ENCODE measurements around the gene ZP2.

The ZP2 gene

DNA sequence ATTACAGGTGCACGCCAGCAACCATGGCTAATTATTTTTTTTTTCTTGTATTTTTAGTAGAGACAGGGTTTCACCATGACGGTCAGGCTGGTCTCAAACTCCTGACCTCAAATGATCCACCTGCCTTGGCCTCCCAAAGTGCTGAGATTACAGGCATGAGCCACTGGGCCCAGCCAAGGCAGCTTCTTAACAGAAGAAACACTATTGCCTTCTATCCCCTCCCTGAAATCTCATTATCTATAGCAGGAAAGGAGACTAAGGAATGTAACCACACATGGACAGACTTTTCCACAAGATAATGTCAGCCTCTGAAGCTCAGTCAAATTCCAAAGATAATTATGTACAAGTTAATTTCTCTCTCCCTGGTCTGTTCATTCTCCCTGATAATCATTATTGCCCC is 5.7 kb upstream of the ZP2 start:
- ChIA-PET POLR2A (no interaction called here), CTCF (interaction anchor here (0.9 kb wide), 1 partner anchor 58 kb away, joined by 3 read pairs; no protein-coding TSS in a partner anchor)
- Histone ChIP-seq H3K27ac (ENCODE audit: extremely low read depth, low read depth, low read length) (no peak overlapping the region), H3K36me3 (ENCODE audit: control insufficient read depth in 2 of 2, insufficient read depth in 1 of 2, low read length in 2 of 2) (no peaks in the 10 kb centered on the region), H3K9me3 (ENCODE audit: control insufficient read depth, insufficient read depth, low read depth, low read length) (no peaks in the 10 kb centered on the region), H3K4me3 (ENCODE audit: low read depth, low read length) (no peak overlapping the region), H3K4me1 (ENCODE audit: control insufficient read depth, insufficient read depth, low read length) (no peaks in the 10 kb centered on the region)
- TF ChIP-seq ZNF596 (tag by site-specific recombination; IDR thresholded peaks at IDR 0.05) (no peak), KLF7 (tag by site-specific recombination; IDR thresholded peaks at IDR 0.05; ENCODE audit: borderline replicate concordance) (no peak), ZNF274 (IDR thresholded peaks at IDR 0.05; ENCODE audit: low read length) (no peak), ZNF274 (tag by site-specific recombination; IDR thresholded peaks at IDR 0.05; ENCODE audit: borderline replicate concordance) (no peak), YY2 (tag by site-specific recombination; IDR thresholded peaks at IDR 0.05) (no peak), ZNF585B (tag by site-specific recombination; IDR thresholded peaks at IDR 0.05) (no peak), KLF16 (tag by site-specific recombination; IDR thresholded peaks at IDR 0.05) (no peak), ZNF654 (tag by site-specific recombination; IDR thresholded peaks at IDR 0.05; ENCODE audit: low read depth) (no peak), MEIS1 (CRISPR knock-in tag; IDR thresholded peaks at IDR 0.05; ENCODE audit: borderline replicate concordance) (no peak), ZNF19 (tag by site-specific recombination; IDR thresholded peaks at IDR 0.05; ENCODE audit: low read depth) (no peak), ZNF266 (tag by site-specific recombination; IDR thresholded peaks at IDR 0.05; ENCODE audit: low read depth) (no peak), ZNF366 (tag by site-specific recombination; conservative IDR thresholded peaks at IDR 0.05) (no peak), ZBTB1 (tag by site-specific recombination; IDR thresholded peaks at IDR 0.05) (no peak), ZSCAN16 (tag by site-specific recombination; IDR thresholded peaks at IDR 0.05) (no peak), SP7 (tag by site-specific recombination; IDR thresholded peaks at IDR 0.05) (no peak), ZNF112 (tag by site-specific recombination; IDR thresholded peaks at IDR 0.05) (no peak), BCL11A (tag by site-specific recombination; IDR thresholded peaks at IDR 0.05; ENCODE audit: low read depth) (no peak)
- TF ChIP-seq, protein P1, sequence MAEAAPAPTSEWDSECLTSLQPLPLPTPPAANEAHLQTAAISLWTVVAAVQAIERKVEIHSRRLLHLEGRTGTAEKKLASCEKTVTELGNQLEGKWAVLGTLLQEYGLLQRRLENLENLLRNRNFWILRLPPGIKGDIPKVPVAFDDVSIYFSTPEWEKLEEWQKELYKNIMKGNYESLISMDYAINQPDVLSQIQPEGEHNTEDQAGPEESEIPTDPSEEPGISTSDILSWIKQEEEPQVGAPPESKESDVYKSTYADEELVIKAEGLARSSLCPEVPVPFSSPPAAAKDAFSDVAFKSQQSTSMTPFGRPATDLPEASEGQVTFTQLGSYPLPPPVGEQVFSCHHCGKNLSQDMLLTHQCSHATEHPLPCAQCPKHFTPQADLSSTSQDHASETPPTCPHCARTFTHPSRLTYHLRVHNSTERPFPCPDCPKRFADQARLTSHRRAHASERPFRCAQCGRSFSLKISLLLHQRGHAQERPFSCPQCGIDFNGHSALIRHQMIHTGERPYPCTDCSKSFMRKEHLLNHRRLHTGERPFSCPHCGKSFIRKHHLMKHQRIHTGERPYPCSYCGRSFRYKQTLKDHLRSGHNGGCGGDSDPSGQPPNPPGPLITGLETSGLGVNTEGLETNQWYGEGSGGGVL (tag by site-specific recombination; IDR thresholded peaks at IDR 0.05), result no peak
- TF ChIP-seq, protein P2, sequence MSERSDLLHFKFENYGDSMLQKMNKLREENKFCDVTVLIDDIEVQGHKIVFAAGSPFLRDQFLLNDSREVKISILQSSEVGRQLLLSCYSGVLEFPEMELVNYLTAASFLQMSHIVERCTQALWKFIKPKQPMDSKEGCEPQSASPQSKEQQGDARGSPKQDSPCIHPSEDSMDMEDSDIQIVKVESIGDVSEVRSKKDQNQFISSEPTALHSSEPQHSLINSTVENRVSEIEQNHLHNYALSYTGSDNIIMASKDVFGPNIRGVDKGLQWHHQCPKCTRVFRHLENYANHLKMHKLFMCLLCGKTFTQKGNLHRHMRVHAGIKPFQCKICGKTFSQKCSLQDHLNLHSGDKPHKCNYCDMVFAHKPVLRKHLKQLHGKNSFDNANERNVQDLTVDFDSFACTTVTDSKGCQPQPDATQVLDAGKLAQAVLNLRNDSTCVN (tag by site-specific recombination; optimal IDR thresholded peaks at IDR 0.05), result no peak
- TF ChIP-seq, protein P3, sequence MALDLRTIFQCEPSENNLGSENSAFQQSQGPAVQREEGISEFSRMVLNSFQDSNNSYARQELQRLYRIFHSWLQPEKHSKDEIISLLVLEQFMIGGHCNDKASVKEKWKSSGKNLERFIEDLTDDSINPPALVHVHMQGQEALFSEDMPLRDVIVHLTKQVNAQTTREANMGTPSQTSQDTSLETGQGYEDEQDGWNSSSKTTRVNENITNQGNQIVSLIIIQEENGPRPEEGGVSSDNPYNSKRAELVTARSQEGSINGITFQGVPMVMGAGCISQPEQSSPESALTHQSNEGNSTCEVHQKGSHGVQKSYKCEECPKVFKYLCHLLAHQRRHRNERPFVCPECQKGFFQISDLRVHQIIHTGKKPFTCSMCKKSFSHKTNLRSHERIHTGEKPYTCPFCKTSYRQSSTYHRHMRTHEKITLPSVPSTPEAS (tag by site-specific recombination; IDR thresholded peaks at IDR 0.05), result no peak

DNA sequence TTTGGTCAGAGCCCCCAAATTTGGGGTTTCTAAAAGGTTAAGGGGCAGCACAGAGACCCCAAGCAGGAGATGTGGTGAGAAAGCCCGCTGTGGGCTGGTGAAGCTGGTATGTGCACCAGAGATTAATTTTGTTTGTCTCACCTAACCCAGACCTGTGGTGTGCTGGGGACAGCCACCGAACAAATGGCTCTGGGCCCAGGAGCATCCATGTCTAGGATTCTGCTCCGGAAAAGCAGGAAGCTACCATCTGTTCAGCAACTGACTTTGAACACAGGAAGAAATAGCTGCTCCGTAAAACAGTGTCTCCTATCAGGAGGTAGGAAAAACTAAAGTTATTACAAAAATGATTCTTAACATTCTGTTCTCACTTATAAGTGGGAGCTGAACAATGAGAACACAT is 2.7 kb upstream of the ZP2 start:
- Histone ChIP-seq H3K4me1 (ENCODE audit: control insufficient read depth, insufficient read depth, low read length) (no peaks in the 10 kb centered on the region), H3K27ac (ENCODE audit: extremely low read depth, low read depth, low read length) (no peak overlapping the region), H3K9me3 (ENCODE audit: control insufficient read depth, insufficient read depth, low read depth, low read length) (no peaks in the 10 kb centered on the region), H3K36me3 (ENCODE audit: control insufficient read depth in 2 of 2, insufficient read depth in 1 of 2, low read length in 2 of 2) (no peaks in the 10 kb centered on the region), H3K4me3 (ENCODE audit: low read depth, low read length) (no peak overlapping the region)
- ChIA-PET POLR2A (interaction anchor here (0.7 kb wide), 1 partner anchor 1428 kb away, joined by 4 read pairs; no protein-coding TSS in a partner anchor), CTCF (no interaction called here)
- TF ChIP-seq, protein P4, sequence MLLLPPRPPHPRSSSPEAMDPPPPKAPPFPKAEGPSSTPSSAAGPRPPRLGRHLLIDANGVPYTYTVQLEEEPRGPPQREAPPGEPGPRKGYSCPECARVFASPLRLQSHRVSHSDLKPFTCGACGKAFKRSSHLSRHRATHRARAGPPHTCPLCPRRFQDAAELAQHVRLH (tag by site-specific recombination; IDR thresholded peaks at IDR 0.05), result no peak
- TF ChIP-seq ZNF10 (tag by site-specific recombination; IDR thresholded peaks at IDR 0.05), result no peak
- TF ChIP-seq ZNF2 (tag by site-specific recombination; IDR thresholded peaks at IDR 0.05), result no peak
- TF ChIP-seq ZNF558 (tag by site-specific recombination; IDR thresholded peaks at IDR 0.05), result no peak
- no peak for TF ChIP-seq ZNF426 (tag by site-specific recombination; IDR thresholded peaks at IDR 0.05)
- TF ChIP-seq ZNF707 (tag by site-specific recombination; IDR thresholded peaks at IDR 0.05), result no peak
- no peak for TF ChIP-seq ZXDB (tag by site-specific recombination; IDR thresholded peaks at IDR 0.05)
- TF ChIP-seq, protein P5, sequence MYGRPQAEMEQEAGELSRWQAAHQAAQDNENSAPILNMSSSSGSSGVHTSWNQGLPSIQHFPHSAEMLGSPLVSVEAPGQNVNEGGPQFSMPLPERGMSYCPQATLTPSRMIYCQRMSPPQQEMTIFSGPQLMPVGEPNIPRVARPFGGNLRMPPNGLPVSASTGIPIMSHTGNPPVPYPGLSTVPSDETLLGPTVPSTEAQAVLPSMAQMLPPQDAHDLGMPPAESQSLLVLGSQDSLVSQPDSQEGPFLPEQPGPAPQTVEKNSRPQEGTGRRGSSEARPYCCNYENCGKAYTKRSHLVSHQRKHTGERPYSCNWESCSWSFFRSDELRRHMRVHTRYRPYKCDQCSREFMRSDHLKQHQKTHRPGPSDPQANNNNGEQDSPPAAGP (tag by site-specific recombination; IDR thresholded peaks at IDR 0.05), result no peak
- TF ChIP-seq ZFHX2 (tag by site-specific recombination; conservative IDR thresholded peaks at IDR 0.05), result no peak
- TF ChIP-seq, protein P6, sequence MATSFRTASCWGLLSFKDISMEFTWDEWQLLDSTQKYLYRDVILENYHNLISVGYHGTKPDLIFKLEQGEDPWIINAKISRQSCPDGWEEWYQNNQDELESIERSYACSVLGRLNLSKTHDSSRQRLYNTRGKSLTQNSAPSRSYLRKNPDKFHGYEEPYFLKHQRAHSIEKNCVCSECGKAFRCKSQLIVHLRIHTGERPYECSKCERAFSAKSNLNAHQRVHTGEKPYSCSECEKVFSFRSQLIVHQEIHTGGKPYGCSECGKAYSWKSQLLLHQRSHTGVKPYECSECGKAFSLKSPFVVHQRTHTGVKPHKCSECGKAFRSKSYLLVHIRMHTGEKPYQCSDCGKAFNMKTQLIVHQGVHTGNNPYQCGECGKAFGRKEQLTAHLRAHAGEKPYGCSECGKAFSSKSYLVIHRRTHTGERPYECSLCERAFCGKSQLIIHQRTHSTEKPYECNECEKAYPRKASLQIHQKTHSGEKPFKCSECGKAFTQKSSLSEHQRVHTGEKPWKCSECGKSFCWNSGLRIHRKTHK (tag by site-specific recombination; IDR thresholded peaks at IDR 0.05), result no peak

All from HEK293 (cell line).